ENCODE measurements around the gene NR2C2AP.
"Not testable (repeated sequence)": the region's sequence is repeated elsewhere in the genome, so short reads cannot be mapped to it uniquely, and the experiment has no call there.

NR2C2AP gene

GRCh38 chr19:19179548-19180441 is 23.4 kb downstream of the NR2C2AP start:
- Mint-ChIP-seq H3K36me3 (ENCODE audit: low read depth) (peaks cover 67% of the 10 kb centered on the region), H3K27me3 (no peaks in the 10 kb centered on the region), H3K27ac (no peak overlapping the region), H3K4me1 (ENCODE audit: low read depth) (no peaks in the 10 kb centered on the region), H3K4me3 (no peak overlapping the region), H3K9me3 (no peaks in the 10 kb centered on the region)
- no peak for DNase-seq

GRCh38 chr19:19176950-19177349 is 26.3 kb downstream of the NR2C2AP start:
- peaks cover 54% of the 10 kb centered on the region for H3K36me3 Mint-ChIP-seq (ENCODE audit: low read depth)
- H3K9me3 Mint-ChIP-seq: no peaks in the 10 kb centered on the region
- no peak for DNase-seq
- no peak overlapping the region for H3K27ac Mint-ChIP-seq
- H3K4me1 Mint-ChIP-seq (ENCODE audit: low read depth): no peaks in the 10 kb centered on the region
- no peak overlapping the region for H3K4me3 Mint-ChIP-seq
- no peaks in the 10 kb centered on the region for H3K27me3 Mint-ChIP-seq

- DNase-seq, H3K27me3 Mint-ChIP-seq, H3K4me3 Mint-ChIP-seq, H3K9me3 Mint-ChIP-seq, H3K27ac Mint-ChIP-seq: not testable (repeated sequence)
- Mint-ChIP-seq H3K36me3 (ENCODE audit: low read depth) (peaks cover 21% of the 10 kb centered on the region), H3K4me1 (ENCODE audit: low read depth) (peaks cover 13% of the 10 kb centered on the region)
These were observed 30.0 kb downstream of the NR2C2AP start for GRCh38 chr19:19173243-19173642.

GRCh38 chr19:19171821-19172532 is 31.2 kb downstream of the NR2C2AP start:
- H3K4me1 Mint-ChIP-seq (ENCODE audit: low read depth): peaks cover 13% of the 10 kb centered on the region
- DNase-seq: no peak
- H3K9me3 Mint-ChIP-seq: no peaks in the 10 kb centered on the region
- H3K36me3 Mint-ChIP-seq (ENCODE audit: low read depth): peaks cover 18% of the 10 kb centered on the region
- peaks cover 4% of the 10 kb centered on the region for H3K27me3 Mint-ChIP-seq
- H3K27ac Mint-ChIP-seq: no peak overlapping the region
- no peak overlapping the region for H3K4me3 Mint-ChIP-seq

GRCh38 chr19:19170873-19171672 is 32.1 kb downstream of the NR2C2AP start:
- DNase-seq: no peak
- peaks cover 4% of the 10 kb centered on the region for H3K27me3 Mint-ChIP-seq
- no peaks in the 10 kb centered on the region for H3K9me3 Mint-ChIP-seq
- H3K4me3 Mint-ChIP-seq: no peak overlapping the region
- H3K36me3 Mint-ChIP-seq (ENCODE audit: low read depth): peaks cover 11% of the 10 kb centered on the region
- peaks cover 13% of the 10 kb centered on the region for H3K4me1 Mint-ChIP-seq (ENCODE audit: low read depth)
- no peak overlapping the region for H3K27ac Mint-ChIP-seq

GRCh38 chr19:19170053-19170872 is 33.0 kb downstream of the NR2C2AP start, which contains the start of gene MEF2B:
Gene MEF2B (minus strand): TSS chr19:19170263. CDS start chr19:19150735, 19,528 bp downstream.
- DNase-seq: peak; percentile 88
- no peak within 1 kb of the TSS for H3K27ac Mint-ChIP-seq
- H3K36me3 Mint-ChIP-seq (ENCODE audit: low read depth): peaks cover 7% of the 10 kb centered on the region
- no peaks in the 10 kb centered on the region for H3K9me3 Mint-ChIP-seq
- H3K4me1 Mint-ChIP-seq (ENCODE audit: low read depth): peaks cover 13% of the 10 kb centered on the region
- H3K27me3 Mint-ChIP-seq: peaks cover 4% of the 10 kb centered on the region
- H3K4me3 Mint-ChIP-seq: peak within 1 kb of the TSS; percentile 50

- H3K9me3 Mint-ChIP-seq: no peaks in the 10 kb centered on the region
- H3K4me3 Mint-ChIP-seq: no peak overlapping the region
- peaks cover 4% of the 10 kb centered on the region for H3K27me3 Mint-ChIP-seq
- no peak overlapping the region for H3K27ac Mint-ChIP-seq
- H3K36me3 Mint-ChIP-seq (ENCODE audit: low read depth): peaks cover 7% of the 10 kb centered on the region
- no peak for DNase-seq
- H3K4me1 Mint-ChIP-seq (ENCODE audit: low read depth): peaks cover 13% of the 10 kb centered on the region
These were observed 33.8 kb downstream of the NR2C2AP start for GRCh38 chr19:19169236-19170052.

GRCh38 chr19:19167612-19168011 is 35.6 kb downstream of the NR2C2AP start:
- Mint-ChIP-seq H3K4me1 (ENCODE audit: low read depth) (peaks cover 13% of the 10 kb centered on the region), H3K9me3 (no peaks in the 10 kb centered on the region), H3K27me3 (peaks cover 4% of the 10 kb centered on the region), H3K36me3 (ENCODE audit: low read depth) (peaks cover 7% of the 10 kb centered on the region), H3K4me3 (no peak overlapping the region), H3K27ac (no peak overlapping the region)
- no peak for DNase-seq

- Mint-ChIP-seq H3K27ac (no peak overlapping the region), H3K4me3 (no peak overlapping the region), H3K36me3 (ENCODE audit: low read depth) (peaks cover 5% of the 10 kb centered on the region), H3K27me3 (no peaks in the 10 kb centered on the region), H3K9me3 (no peaks in the 10 kb centered on the region), H3K4me1 (ENCODE audit: low read depth) (peaks cover 9% of the 10 kb centered on the region)
- no peak for DNase-seq
These were observed 37.8 kb downstream of the NR2C2AP start for GRCh38 chr19:19165396-19165795.

GRCh38 chr19:19162495-19162894 is 40.7 kb downstream of the NR2C2AP start:
- Mint-ChIP-seq H3K27ac (no peak overlapping the region), H3K9me3 (no peaks in the 10 kb centered on the region), H3K4me1 (ENCODE audit: low read depth) (peaks cover 1% of the 10 kb centered on the region), H3K4me3 (no peak overlapping the region), H3K27me3 (no peaks in the 10 kb centered on the region), H3K36me3 (ENCODE audit: low read depth) (peaks cover under 1% of the 10 kb centered on the region)
- no peak for DNase-seq

GRCh38 chr19:19160461-19161035 is 42.7 kb downstream of the NR2C2AP start:
- no peaks in the 10 kb centered on the region for H3K9me3 Mint-ChIP-seq
- H3K4me3 Mint-ChIP-seq: no peak overlapping the region
- peaks cover 1% of the 10 kb centered on the region for H3K4me1 Mint-ChIP-seq (ENCODE audit: low read depth)
- no peak overlapping the region for H3K27ac Mint-ChIP-seq
- no peaks in the 10 kb centered on the region for H3K27me3 Mint-ChIP-seq
- no peak for DNase-seq
- peaks cover 14% of the 10 kb centered on the region for H3K36me3 Mint-ChIP-seq (ENCODE audit: low read depth)

GRCh38 chr19:19159534-19159933 is 43.7 kb downstream of the NR2C2AP start:
- H3K9me3 Mint-ChIP-seq: no peaks in the 10 kb centered on the region
- H3K27me3 Mint-ChIP-seq: no peaks in the 10 kb centered on the region
- no peak overlapping the region for H3K27ac Mint-ChIP-seq
- peaks cover 1% of the 10 kb centered on the region for H3K4me1 Mint-ChIP-seq (ENCODE audit: low read depth)
- DNase-seq: no peak
- H3K36me3 Mint-ChIP-seq (ENCODE audit: low read depth): peaks cover 15% of the 10 kb centered on the region
- no peak overlapping the region for H3K4me3 Mint-ChIP-seq

GRCh38 chr19:19157808-19158207 is 45.4 kb downstream of the NR2C2AP start:
- Mint-ChIP-seq H3K27ac (no peak overlapping the region), H3K9me3 (no peaks in the 10 kb centered on the region), H3K36me3 (ENCODE audit: low read depth) (peaks cover 15% of the 10 kb centered on the region), H3K4me3 (no peak overlapping the region), H3K4me1 (ENCODE audit: low read depth) (peaks cover 1% of the 10 kb centered on the region), H3K27me3 (no peaks in the 10 kb centered on the region)
- no peak for DNase-seq

Data from activated T-cell treated with anti-CD3 and anti-CD28 coated beads, Interleukin-2, amount 50 U/mL, for 24 hours (primary cell).